OCI-LY7 (cell line): Measurements from ENCODE around the gene TPPP.
"Not testable (repeated sequence)": the region's sequence is repeated elsewhere in the genome, so short reads cannot be mapped to it uniquely, and the experiment has no call there.

Experiments used
- EZH2phosphoT487 ChIP-seq: fragments of 200-600 bp; sonication (generic); IDR thresholded peaks from 2 replicates; pipeline ENCODE4 v1.6.1; 2018; ENCODE audit warnings: low read depth, borderline replicate concordance, mild to moderate bottlenecking, mixed run types, antibody characterized with exemption, low read length, moderate library complexity, mixed read lengths
- TF ChIP-seq, protein P1 (sequence below): fragments of 200-600 bp; sonication (generic); conservative IDR thresholded peaks from 2 replicates; pipeline ENCODE4 v1.5.1; 2014; ENCODE audit warnings: mild to moderate bottlenecking, antibody characterized with exemption, low read length, moderate library complexity, mixed read lengths

DNA sequence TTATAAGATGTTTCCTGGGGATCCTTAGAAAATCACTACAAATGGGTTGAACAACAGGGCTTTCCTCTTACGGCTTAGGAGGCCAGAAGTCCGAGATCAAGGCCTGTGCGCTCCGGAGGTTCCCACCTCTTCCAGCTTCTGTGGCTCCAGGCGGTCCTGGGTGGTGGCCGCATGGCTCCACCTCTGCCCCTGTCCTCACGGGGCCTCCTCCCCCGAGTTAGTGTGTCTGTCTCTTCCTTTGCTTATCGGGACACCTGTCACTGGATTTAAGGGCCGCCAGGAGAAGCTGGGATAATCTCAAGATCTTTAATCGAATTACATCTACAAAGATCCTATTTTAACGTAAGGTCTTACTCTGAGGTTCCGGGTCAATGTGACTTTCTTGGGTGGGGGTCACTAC, 2.3 kb upstream of the TPPP start:
- TF ChIP-seq, protein P1, sequence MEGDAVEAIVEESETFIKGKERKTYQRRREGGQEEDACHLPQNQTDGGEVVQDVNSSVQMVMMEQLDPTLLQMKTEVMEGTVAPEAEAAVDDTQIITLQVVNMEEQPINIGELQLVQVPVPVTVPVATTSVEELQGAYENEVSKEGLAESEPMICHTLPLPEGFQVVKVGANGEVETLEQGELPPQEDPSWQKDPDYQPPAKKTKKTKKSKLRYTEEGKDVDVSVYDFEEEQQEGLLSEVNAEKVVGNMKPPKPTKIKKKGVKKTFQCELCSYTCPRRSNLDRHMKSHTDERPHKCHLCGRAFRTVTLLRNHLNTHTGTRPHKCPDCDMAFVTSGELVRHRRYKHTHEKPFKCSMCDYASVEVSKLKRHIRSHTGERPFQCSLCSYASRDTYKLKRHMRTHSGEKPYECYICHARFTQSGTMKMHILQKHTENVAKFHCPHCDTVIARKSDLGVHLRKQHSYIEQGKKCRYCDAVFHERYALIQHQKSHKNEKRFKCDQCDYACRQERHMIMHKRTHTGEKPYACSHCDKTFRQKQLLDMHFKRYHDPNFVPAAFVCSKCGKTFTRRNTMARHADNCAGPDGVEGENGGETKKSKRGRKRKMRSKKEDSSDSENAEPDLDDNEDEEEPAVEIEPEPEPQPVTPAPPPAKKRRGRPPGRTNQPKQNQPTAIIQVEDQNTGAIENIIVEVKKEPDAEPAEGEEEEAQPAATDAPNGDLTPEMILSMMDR = not testable (repeated sequence)
- TF ChIP-seq EZH2phosphoT487 = not testable (repeated sequence)
